ENCODE data around the gene CSF2RB.

Gene CSF2RB

DNA sequence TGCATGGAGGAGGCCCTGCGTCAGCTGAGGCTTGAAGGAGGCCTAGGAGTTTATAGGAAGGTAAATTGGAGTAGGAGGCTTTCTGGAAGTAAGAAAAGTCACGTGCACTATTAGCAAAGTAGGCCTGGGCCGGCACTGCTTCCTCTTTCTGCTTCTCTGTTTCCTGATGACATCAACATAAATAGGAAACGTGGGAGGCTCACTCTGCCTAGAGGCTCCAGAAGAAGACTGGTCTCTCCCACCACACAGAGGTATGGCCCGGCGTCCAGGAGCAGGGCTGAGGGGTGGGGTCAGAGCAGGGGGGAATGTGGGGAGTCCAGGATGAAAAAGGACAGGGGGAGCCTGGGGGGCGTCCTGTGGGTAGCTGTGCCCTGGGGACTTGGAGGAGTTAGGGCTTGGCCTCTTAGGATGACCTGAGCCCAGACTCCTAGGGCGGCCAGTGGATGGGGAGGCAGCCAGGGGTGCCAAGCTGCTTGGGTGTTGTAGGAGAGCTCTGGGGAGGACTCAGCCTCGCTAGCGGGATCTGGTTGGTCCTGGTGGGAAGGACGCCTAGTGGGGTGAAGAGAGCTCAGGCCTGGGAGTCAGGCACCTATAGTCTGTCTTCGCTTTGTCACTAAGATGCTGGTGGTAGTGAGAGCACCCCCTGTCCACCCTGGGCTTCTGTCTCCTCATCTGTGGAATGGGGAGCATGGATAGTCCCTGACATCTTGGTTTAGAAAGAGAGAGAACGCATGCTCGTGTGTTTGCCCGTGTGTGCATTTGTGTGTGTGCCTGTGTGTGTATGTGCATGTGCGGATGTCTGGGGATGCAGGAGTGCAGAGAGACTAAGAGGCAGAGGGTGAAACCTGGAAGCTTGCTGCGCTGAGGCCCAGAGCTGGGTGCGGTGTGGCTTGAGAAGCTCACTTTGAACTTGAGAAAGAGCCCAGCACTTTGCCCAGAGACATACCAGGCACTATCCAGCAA lies at the start of gene CSF2RB:
TSS of gene CSF2RB (plus strand) at position 202 of the 963 bp plus-strand sequence. CDS start 8,580 bp downstream, outside the sequence.
- DNase-seq (ENCODE audit: low spot score), result peak; percentile 76

DNA sequence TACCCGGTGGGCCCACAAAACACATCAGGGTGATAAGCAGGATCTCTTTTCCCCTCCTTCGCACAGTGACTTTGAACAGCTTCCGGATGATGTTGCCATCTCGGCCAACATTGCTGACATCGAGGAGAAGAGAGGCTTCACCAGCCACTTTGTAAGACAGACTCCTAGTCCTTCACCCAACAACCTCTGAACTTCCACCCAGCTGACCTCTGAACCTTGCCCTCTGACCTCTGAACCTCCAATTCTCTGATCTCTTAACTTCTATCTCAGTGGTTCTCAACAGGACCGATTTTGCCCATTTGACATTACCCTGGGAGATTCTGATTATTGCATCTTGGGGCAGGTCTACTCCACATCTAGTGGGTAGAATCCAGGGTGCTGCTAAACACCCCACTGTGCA lies 49.4 kb upstream of the CSF2RB start:
- no peak for DNase-seq (ENCODE audit: low spot score)

DNA sequence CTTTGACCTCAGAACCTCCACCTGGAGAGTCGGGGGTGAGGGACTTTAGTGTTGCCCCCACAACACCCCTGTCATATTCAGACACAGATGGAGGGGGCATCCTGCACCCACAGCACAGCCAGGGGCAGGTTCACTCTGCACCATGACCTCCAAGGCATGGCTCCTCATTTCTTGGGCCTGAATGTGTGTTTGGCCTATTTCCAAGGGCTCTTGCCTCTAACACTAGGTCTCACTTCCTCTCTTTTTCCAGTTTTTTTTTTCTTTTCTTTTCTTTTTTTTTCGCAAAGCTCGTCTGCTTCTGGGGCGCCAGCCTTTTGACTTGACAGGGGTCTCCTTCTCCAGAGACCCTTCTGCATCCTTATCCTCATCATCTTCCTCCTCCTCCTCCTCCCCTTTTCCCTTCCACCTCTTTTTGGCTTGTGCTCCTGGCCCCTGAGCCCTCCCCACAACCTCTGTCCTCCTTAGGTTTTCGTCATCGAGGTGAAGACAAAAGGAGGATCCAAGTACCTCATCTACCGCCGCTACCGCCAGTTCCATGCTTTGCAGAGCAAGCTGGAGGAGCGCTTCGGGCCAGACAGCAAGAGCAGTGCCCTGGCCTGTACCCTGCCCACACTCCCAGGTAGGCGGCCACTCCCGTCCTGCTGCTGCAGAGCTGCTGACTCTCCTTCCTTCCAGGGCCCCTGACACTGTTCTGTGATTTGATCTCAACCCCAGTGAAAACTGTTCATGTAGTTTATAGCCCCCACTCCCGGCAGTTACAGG lies 48.8 kb upstream of the CSF2RB start:
- DNase-seq (ENCODE audit: low spot score), result no peak

DNA sequence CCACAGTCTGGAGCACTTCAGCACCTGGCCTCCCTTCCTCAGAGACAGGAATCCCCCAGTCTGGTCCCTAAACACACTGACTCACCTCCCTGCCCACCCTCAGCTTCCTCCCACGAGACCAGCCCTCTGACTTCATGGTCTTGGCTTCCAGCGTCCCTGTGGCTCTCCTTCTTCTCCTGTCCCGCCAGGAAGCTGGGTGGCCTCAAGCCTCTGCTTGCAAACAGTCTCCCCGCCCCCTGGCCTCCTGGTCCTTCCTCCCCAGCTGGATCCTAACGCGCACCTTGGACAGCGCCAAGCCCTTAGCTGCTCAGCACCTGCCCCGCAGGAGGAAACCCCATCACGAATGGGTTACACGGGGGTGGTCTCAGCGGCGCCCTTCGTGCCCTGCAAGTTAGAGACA lies 48.1 kb upstream of the CSF2RB start:
- DNase-seq (ENCODE audit: low spot score), result no peak

DNA sequence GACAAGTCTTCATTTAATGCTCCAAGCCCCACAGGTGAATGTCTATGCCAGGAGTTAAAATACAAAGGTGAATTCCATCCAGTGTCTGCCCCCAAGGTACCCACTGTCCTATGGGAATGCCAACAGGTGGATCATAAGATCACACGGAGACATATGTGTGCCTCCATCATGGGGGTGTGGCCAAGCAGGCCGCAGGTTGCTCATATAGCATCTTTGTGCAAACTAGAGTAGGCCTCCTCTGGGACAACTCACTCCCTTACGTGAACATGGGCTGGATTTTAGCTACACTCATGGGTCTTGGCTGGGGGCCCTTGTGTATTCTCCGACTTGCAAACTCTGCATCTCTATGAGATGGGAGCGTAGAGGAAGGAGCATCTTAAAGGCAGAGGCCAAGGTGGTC lies 45.7 kb upstream of the CSF2RB start:
- DNase-seq (ENCODE audit: low spot score), result no peak

DNA sequence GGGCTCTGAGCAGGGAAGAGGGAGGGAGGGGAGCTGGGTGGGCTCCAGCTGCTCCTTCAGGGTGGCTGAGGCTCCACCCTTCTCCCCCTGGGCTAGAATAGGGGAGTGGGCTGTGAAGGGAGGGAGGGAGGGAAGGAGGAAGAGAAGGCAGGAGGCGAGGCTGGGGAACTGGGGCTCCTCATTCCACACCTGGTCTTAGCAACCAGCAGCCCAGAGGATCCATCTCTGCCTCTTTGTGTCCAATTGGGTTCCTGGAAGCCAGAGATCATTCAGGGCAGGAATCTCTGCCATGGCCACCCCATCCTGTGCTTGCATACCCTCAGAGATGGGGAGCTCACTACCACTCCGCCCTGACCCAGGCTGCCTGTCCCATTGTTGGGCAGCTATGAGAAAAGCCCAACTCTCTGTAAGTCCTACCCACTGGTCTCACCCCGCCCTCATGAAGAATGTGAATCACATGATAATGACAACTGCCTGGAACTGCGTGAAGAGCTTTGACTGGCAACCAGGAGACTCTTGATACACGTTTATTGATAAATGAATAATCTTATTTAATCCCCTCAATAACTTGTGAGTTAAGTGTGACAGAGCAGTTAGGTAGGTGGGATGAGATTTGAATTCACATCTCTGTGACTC lies 44.8 kb upstream of the CSF2RB start:
- no peak for DNase-seq (ENCODE audit: low spot score)

DNA sequence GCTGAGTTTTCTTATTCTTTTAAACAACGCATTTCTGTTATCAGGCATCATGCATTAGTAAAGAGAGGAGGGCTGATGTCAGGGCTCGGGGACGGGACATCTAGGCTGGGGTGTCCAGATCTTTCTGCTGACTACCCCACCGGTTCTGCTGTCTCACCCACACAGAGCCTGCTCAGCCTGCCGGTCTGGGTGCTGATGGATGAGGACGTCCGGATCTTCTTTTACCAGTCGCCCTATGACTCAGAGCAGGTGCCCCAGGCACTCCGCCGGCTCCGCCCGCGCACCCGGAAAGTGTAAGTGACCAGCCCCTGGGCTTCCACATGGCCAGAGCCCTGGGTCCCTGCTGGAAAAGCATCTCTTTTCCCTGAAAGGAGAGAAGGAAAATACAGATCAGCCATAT lies 43.2 kb upstream of the CSF2RB start:
- DNase-seq (ENCODE audit: low spot score), result no peak

DNA sequence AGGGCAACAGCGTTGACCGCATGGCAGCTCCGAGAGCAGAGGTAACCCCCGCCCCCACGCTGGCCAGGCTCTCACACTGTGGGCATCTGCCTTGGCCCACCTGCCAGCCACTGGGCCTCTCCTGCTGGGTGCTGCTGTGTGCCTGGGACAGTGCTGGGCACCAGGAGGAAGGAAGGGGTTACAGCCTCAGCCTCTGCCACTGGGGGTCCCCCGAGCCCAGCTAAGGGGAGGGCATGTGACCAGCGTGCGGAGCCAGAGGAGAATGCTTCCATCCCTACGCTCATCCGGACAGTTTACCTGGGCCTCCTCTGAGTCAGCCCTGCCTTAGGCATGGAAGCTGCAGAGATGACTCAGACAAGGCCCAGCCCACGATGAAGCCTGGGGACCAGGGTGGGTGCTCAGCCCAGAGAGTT lies 41.8 kb upstream of the CSF2RB start:
- no peak for DNase-seq (ENCODE audit: low spot score)

DNA sequence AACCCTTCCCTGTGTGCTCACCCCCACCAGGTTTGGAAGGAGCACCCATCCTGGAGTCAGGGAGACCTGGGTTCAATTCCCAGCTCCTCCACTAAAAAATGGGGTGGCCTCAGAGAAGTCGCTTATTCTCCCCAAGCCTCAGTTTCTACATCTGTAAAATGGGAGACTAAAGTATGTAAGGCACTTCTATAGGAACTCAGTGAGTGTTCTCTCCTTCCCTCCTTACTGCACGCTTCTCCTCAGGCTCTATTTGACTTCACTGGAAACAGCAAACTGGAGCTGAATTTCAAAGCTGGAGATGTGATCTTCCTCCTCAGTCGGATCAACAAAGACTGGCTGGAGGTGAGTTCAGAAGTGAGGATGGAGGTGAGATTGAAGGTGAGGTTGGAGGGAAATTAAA lies 41.3 kb upstream of the CSF2RB start:
- no peak for DNase-seq (ENCODE audit: low spot score)

DNA sequence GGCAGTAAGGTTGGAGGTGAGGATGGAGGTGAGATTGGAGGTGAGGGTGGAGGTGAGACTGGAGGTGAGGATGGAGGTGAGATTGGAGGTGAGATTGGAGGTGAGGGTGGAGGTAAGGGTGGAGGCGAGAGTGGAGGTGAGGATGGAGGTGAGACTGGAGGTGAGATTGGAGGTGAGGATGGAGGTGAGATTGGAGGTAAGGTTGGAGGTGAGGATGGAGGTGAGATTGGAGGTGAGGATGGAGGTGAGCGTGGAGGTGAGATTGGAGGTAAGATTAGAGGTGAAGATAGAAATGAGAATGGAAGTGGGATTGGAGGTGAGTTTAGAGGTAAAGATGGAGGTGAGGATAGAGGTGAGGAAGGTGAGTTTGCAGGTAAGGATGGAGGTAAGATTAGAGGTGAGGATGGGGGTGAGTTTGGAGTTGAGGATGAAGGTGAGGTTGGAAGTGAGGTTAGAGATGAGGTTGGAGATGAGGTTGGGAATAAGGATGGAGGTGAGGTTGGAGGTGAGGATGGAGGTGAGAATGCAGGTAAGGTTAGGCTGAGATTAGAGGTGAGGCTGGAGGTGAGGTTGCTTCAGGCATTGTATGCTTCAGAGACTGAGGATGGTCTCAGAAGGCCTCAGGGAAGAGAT lies 40.4 kb upstream of the CSF2RB start:
- DNase-seq (ENCODE audit: low spot score), result no peak

DNA sequence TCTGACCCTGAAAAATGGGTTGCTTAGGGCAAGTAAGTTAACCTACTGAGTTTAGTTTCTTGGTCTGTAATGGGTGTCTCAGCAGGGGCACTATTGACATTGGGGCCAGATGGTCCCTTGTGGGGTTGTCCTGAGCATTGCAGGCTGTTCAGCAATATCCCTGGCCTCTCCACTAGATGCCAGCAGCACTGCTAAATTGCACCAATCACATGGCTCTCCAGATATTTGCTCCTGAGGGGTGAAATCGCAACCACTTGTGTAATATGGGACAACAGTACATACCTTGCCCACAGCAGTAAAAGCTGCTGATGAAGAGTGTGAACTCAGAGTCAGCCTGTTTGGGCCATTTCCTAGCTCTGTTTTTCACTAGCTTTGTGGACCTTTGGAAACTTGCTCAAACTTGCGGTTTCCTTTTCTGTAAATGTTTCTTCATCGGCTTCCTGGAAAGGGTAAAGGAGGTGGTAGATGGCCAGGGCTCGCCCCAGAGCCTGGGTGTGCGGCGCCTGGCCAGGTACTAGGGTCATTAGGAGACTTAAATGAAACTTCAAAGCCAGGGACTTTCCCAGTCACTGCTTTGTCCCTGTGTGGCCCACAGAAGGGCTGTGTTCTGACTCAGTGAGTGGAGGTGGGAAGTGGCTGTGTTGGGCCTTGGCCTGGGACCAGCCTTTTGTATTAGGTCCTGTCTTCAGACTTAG lies 39.7 kb upstream of the CSF2RB start:
- no peak for DNase-seq (ENCODE audit: low spot score)

DNA sequence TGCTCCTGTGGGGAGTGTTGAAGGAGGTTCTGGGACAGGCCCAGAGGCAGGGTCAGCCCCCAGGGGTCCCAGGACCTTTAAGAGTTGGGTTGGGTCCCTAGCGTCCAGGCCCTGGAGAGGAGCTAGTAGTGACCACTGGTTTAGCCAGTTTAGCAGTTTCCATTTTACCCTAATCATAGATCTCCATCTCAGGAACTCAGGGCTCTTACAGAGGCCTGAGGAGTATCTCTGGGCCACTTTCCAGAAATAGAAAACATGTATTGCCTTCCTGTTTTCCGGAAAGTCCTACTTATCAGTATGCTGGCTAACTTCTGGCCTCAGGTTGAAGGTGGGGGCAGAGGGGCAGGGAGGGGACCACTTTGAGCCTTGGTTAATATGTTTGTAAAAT lies 39.1 kb upstream of the CSF2RB start:
- DNase-seq (ENCODE audit: low spot score), result no peak

DNA sequence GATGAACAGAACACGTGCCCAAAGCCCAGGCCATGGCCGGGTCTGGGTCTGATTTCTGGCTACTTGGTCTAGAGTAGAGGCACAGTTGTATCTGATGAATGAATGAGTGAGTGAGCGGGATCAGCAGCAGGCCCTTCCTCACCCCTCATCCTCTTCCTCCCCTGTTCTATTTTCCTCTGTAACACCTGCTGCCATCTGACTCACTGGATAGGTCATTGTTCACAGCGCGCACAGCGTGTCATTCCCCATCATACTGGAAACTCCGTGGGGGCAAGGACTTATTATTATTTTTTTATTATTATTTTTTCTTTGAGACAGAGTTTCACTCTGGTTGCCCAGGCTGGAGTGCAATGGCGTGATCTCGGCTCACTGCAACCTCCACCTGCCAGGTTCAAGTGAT lies 38.7 kb upstream of the CSF2RB start:
- DNase-seq (ENCODE audit: low spot score), result no peak

DNA sequence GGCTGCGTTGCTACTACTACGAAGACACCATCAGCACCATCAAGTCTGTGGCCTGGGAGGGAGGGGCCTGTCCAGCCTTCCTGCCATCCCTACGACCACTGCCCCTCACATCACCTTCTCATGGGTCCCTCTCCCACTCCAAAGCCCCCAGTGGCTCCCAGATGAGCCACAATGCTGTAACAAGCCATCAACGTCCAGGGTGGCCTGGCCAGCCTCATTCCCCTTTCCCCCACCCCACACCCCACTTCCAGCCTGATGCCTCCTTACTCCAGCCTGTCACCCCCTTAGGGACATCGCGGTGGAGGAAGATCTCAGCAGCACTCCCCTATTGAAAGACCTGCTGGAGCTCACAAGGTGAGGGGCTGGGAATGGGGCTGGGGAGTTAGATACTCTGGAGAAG lies 37.7 kb upstream of the CSF2RB start:
- DNase-seq (ENCODE audit: low spot score), result no peak

DNA sequence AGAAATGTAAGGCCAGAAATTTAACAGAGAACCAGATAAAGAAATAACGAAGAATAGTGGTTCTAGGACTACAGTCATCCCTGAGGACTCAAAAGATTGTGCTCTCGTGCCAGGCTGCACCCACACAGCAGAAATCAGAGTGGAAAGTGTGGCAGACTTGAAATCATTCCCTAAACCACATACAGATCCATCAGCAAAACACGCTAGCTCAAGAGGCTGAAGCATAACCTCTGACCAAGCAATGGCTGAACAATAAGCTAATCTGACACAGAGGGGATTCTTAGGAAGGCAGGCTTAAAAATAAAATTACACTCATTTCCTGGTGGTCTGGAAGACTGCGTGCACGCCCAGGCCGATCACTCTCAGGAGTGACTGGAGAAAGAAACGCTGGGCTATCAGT lies 33.7 kb upstream of the CSF2RB start:
- no peak for DNase-seq (ENCODE audit: low spot score)

DNA sequence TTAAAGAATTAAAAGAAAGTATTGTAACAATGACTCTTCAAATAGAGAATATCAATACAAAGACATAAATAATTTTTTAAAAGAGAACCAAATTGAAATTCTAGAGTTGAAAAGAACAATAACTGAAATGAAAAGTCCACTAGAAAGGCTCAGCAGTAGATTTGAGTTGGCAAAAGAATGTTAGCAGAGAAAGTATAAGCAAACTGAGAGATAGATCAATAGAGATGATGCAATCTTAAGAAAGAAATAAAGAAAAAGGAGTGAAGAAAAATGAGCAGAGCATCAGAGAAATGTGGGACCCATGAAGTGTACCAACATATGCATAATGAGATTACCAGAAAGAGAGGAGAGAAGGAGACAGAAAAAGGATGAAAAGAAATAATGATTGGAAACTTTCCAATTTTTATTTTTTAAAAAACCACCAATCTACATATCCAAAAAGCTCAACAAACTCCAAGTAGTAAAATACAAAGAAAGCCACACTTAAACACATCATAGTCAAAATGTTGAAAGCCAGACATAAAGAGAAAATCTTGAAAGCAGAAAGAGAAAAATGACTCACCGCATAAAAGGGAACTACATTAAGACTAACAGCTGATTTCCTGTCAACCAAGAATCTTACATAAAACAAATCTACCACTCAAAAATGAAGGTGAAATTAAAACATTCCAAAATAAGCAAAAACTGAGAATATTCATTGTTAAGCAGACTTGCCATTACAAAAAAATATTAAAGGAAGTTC lies 31.8 kb upstream of the CSF2RB start:
- DNase-seq (ENCODE audit: low spot score), result no peak

DNA sequence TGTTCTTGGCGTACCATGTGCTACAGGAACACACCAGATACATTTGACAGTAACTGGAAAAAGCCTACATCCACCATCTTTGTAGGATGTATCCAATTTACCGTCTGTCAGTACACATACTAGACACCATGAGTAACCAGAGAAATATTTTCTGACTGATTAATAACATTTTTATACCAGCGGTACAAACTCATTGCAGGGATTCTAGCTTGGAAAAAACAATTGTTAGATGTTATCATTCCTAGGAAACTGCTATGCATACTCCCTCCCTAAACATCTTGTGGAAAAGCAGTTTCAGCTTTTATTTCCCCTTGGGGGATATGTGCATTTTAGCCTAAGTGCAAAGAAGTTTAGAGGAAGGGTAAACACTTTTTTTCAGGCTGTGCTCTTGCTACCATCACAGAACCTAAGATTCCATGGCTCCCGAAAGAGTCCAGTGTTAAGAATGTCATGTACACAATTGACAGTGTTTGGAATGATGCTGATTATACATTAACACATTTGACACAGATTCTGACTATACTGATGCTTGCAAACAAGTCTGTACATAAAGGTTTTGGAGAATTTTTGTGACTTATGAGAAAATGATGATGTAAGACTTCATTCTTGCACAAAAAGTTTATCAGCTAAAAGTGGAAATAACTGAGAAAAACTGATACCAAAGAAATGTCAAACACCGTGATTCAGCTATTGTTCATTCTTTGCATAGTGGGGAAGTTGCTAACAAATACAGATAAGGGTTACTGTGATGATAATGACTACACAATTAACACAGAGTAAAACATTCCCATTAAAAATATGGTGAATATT lies 28.9 kb upstream of the CSF2RB start:
- DNase-seq (ENCODE audit: low spot score), result no peak

DNA sequence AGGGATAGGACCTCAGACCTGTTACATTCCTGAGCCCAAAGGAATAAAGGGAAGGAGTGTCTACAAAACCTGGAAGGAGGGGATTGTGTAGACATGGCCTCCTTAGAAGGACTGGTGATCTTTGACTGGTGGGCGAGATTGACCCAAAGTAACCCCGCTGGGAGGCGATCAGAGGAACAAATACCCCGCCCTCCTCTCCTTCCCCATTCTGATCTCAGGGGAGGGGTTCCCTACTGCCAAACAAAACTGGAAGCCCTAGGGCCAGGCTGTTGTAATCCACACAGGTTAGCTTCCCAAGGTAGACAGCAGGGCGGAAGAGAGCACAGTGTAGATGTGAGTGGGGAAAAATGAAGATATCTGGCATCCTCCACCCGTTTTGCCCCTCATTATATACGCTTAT lies 28.0 kb upstream of the CSF2RB start:
- no peak for DNase-seq (ENCODE audit: low spot score)

DNA sequence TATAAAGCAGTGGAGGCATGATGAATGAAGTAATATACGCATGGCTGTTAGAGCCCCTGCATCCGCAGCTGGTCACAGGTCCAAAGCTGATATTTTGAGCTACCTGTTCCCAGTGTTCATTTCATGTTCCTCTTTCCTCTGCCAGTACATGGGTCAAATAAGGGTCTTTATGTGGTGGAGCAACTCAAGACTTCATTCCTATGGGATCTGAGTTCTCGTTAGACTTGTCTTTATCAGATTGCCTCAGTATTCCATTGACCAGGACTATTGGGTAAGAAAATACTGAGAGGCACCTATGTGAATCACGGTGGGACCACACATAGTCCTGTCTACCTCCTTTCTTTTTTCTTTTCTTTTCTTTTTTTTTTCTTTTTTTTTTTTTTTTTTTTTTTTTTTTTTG lies 27.4 kb upstream of the CSF2RB start:
- no peak for DNase-seq (ENCODE audit: low spot score)

DNA sequence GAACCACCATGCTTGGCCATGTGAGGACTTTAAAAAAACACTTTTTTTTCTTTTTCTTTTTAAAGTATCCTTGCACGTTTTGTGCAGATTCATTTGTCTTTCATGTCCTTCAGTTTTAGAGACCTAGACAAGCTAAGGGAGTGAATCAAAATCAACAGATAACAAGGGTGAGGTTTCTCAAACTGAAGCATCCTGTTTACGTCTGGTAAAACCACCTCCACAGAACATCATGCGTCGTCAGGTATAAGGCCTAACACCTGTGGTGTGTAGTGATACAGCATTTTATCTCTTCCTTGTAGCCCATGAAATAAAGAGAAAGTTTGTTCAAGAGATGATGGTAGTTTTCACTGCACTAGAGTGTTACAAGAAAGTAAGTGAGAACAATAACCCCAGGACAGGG lies 26.3 kb upstream of the CSF2RB start:
- DNase-seq (ENCODE audit: low spot score), result no peak
